Smooth muscle cell (in vitro differentiated cells): Measurements from ENCODE around the gene CCDC85A. TPM values are rescaled to one million over a fixed set of nuclear protein-coding genes. Genes with fewer than 3 reads are reported as not detected.

ENCODE experiments used
- DNase-seq: peaks from one replicate; lab custom pipeline; 2025; ENCODE audit not compliant: unreplicated experiment; lab: John Stamatoyannopoulos, UW
- H2AFZ ChIP-seq: fragments of 200-600 bp; sonication (generic); 2 replicates; pipeline ENCODE4 v1.6.0; 2016; ENCODE audit warnings: antibody characterized with exemption, low read depth, mild to moderate bottlenecking
- H3F3A ChIP-seq: fragments of 200-600 bp; sonication (generic); 2 replicates; pipeline ENCODE4 v1.6.0; 2017; ENCODE audit warnings: antibody characterized with exemption, low read depth
- H3K27ac ChIP-seq: fragments of 200-600 bp; sonication (generic); 2 replicates; pipeline ENCODE4 v1.5.1; 2016; ENCODE audit warnings: low read depth, mild to moderate bottlenecking
- H3K27me3 ChIP-seq: fragments of 200-600 bp; sonication (generic); 2 replicates; pipeline ENCODE4 v1.6.1; 2016; ENCODE audit warnings: low read depth, mild to moderate bottlenecking
- H3K36me3 ChIP-seq: fragments of 200-600 bp; sonication (generic); 2 replicates; pipeline ENCODE4 v1.5.1; 2016; ENCODE audit warnings: low read depth
- H3K4me1 ChIP-seq: fragments of 200-600 bp; sonication (generic); 2 replicates; pipeline ENCODE4 v1.5.1; 2016; ENCODE audit warnings: low read depth
- H3K4me2 ChIP-seq: fragments of 200-600 bp; sonication (generic); 2 replicates; pipeline ENCODE4 v1.6.0; 2016; ENCODE audit warnings: mild to moderate bottlenecking
- H3K4me3 ChIP-seq: fragments of 200-600 bp; sonication (generic); 2 replicates; pipeline ENCODE4 v1.5.1; 2016; ENCODE audit warnings: mild to moderate bottlenecking
- H3K79me2 ChIP-seq: fragments of 200-600 bp; sonication (generic); 2 replicates; pipeline ENCODE4 v1.6.0; 2016; ENCODE audit warnings: low read depth, mild to moderate bottlenecking
- H3K9ac ChIP-seq: fragments of 200-600 bp; sonication (generic); 2 replicates; pipeline ENCODE4 v1.6.0; 2016; ENCODE audit warnings: low read depth
- H3K9me3 ChIP-seq: fragments of 200-600 bp; sonication (generic); replicated peaks from 2 replicates; pipeline ENCODE4 v1.5.1; 2016; ENCODE audit warnings: low read depth
- H4K20me1 ChIP-seq: fragments of 200-600 bp; sonication (generic); 2 replicates; pipeline ENCODE4 v1.6.0; 2016; ENCODE audit warnings: low read depth
- CTCF ChIP-seq: fragments of 200-600 bp; sonication (generic); IDR thresholded peaks from 2 replicates; pipeline ENCODE4 v1.5.1; 2017; ENCODE audit warnings: borderline replicate concordance, mild to moderate bottlenecking, antibody characterized with exemption; ENCODE audit not compliant: insufficient read depth, poor library complexity, severe bottlenecking
- WGBS: methylation state at CpG from one replicate; pipeline ENCODE4 v1.1.7; 2016; ENCODE audit warnings: low lambda C conversion rate; 5-methylcytosine and 5-hydroxymethylcytosine counted together
- polyA plus RNA-seq: library from polyadenylated mRNA; unstranded; fragments of >200 nt; fragmentation: Nextera tagmentation; extraction: Ambion mirVana; gene quantifications from 2 replicates; pipeline ENCODE4 v1.2.1, GENCODE V29; 2016
- total RNA-seq: library from RNA; depleted of rRNA; stranded (reverse); fragments of >200 nt; gene quantifications from 2 replicates; pipeline ENCODE4 v1.2.3, GENCODE V29; 2014

CCDC85A gene
- total and polyA plus RNA-seq, 2 experiments from 2014 or later = 0.67 to 2.1 TPM

- 91% methylated on average over 3 of the region's 3 CpGs for WGBS
- H3K27me3 ChIP-seq = peaks cover 4% of the 10 kb centered on the region
Measured at GRCh38 chr2:56222481-56222880, 38.7 kb downstream of the CCDC85A start.

GRCh38 chr2:56224316-56224715 is 40.5 kb downstream of the CCDC85A start:
- DNase-seq = no peak
- Histone ChIP-seq H4K20me1 (no peaks in the 10 kb centered on the region), H3K9me3 (no peaks in the 10 kb centered on the region)

More at GRCh38 chr2:56222481-56222880, 38.7 kb downstream of the CCDC85A start:
- Histone ChIP-seq H4K20me1 (no peaks in the 10 kb centered on the region), H3F3A (no peaks in the 10 kb centered on the region), H3K4me1 (no peaks in the 10 kb centered on the region), H3K79me2 (no peaks in the 10 kb centered on the region), H3K9ac (no peak overlapping the region), H3K27ac (no peak overlapping the region), H3K4me2 (no peak overlapping the region), H2AFZ (no peak overlapping the region), H3K9me3 (no peaks in the 10 kb centered on the region), H3K4me3 (no peak overlapping the region), H3K36me3 (no peaks in the 10 kb centered on the region)
- TF ChIP-seq CTCF = no peak
- no peak for DNase-seq

GRCh38 chr2:56227811-56228210 is 44.0 kb downstream of the CCDC85A start:
- Histone ChIP-seq H3K27me3 (no peaks in the 10 kb centered on the region), H4K20me1 (no peaks in the 10 kb centered on the region), H3K9me3 (no peaks in the 10 kb centered on the region), H3K4me2 (no peak overlapping the region), H3K79me2 (no peaks in the 10 kb centered on the region), H3K27ac (no peak overlapping the region), H3K4me3 (no peak overlapping the region), H2AFZ (no peak overlapping the region), H3K9ac (no peak overlapping the region), H3K4me1 (no peaks in the 10 kb centered on the region), H3K36me3 (no peaks in the 10 kb centered on the region), H3F3A (no peaks in the 10 kb centered on the region)
- WGBS = 86% methylated on average over 1 of the region's 1 CpG
- TF ChIP-seq CTCF = no peak
- no peak for DNase-seq

More at GRCh38 chr2:56224316-56224715, 40.5 kb downstream of the CCDC85A start:
- H3K27ac ChIP-seq = no peak overlapping the region
- 100% methylated on average over 1 of the region's 1 CpG for WGBS
- no peaks in the 10 kb centered on the region for H3K79me2 ChIP-seq
- H3K36me3 ChIP-seq = no peaks in the 10 kb centered on the region
- H2AFZ ChIP-seq = no peak overlapping the region
- H3K4me3 ChIP-seq = no peak overlapping the region
- no peaks in the 10 kb centered on the region for H3F3A ChIP-seq
- H3K27me3 ChIP-seq = peaks cover 4% of the 10 kb centered on the region
- H3K9ac ChIP-seq = no peak overlapping the region
- TF ChIP-seq CTCF = no peak
- no peak overlapping the region for H3K4me2 ChIP-seq
- no peaks in the 10 kb centered on the region for H3K4me1 ChIP-seq

- no peak overlapping the region for H3K4me3 ChIP-seq
- no peaks in the 10 kb centered on the region for H3K36me3 ChIP-seq
- no peaks in the 10 kb centered on the region for H3K9me3 ChIP-seq
- no peaks in the 10 kb centered on the region for H3F3A ChIP-seq
- WGBS = 79% methylated on average over 6 of the region's 6 CpGs
- no peaks in the 10 kb centered on the region for H3K79me2 ChIP-seq
- no peak overlapping the region for H2AFZ ChIP-seq
- no peak for TF ChIP-seq CTCF
- H3K4me1 ChIP-seq = no peaks in the 10 kb centered on the region
- no peaks in the 10 kb centered on the region for H4K20me1 ChIP-seq
- H3K27me3 ChIP-seq = no peaks in the 10 kb centered on the region
- no peak overlapping the region for H3K27ac ChIP-seq
- no peak for DNase-seq
- no peak overlapping the region for H3K4me2 ChIP-seq
- no peak overlapping the region for H3K9ac ChIP-seq
Measured at GRCh38 chr2:56229397-56230060, 45.7 kb downstream of the CCDC85A start.
